ENCODE measurements around the gene THEM4.
"Not testable (repeated sequence)": the region's sequence is repeated elsewhere in the genome, so short reads cannot be mapped to it uniquely, and the experiment has no call there.

THEM4 gene

GRCh38 chr1:151934048-151934493 lies 24.8 kb upstream of the THEM4 start:
- DNase-seq (ENCODE audit: low read depth) = no peak

GRCh38 chr1:151924691-151925587 lies 15.6 kb upstream of the THEM4 start:
- no peak for DNase-seq (ENCODE audit: low read depth)

- DNase-seq (ENCODE audit: low read depth) = no peak
These were observed 14.1 kb upstream of the THEM4 start for GRCh38 chr1:151923422-151923821.

GRCh38 chr1:151920149-151920548 lies 10.8 kb upstream of the THEM4 start:
- DNase-seq (ENCODE audit: low read depth) = no peak

- no peak for DNase-seq (ENCODE audit: low read depth)
These were observed 9.7 kb upstream of the THEM4 start for GRCh38 chr1:151918819-151919610.

GRCh38 chr1:151918156-151918555 lies 8.8 kb upstream of the THEM4 start:
- no peak for DNase-seq (ENCODE audit: low read depth)

- DNase-seq (ENCODE audit: low read depth) = no peak
These were observed 7.5 kb upstream of the THEM4 start for GRCh38 chr1:151916726-151917370.

- no peak for DNase-seq (ENCODE audit: low read depth)
These were observed 5.9 kb upstream of the THEM4 start for GRCh38 chr1:151915061-151915686.

- DNase-seq (ENCODE audit: low read depth) = no peak
These were observed 4.8 kb upstream of the THEM4 start for GRCh38 chr1:151914076-151914475.

GRCh38 chr1:151912973-151913372 lies 3.7 kb upstream of the THEM4 start:
- DNase-seq (ENCODE audit: low read depth) = no peak

- no peak for DNase-seq (ENCODE audit: low read depth)
These were observed 1.1 kb downstream of the THEM4 start for GRCh38 chr1:151908228-151908691.

GRCh38 chr1:151907363-151908139 lies 1.8 kb downstream of the THEM4 start:
- no peak for DNase-seq (ENCODE audit: low read depth)

GRCh38 chr1:151906324-151906645 lies 3.0 kb downstream of the THEM4 start:
- DNase-seq (ENCODE audit: low read depth) = not testable (repeated sequence)

GRCh38 chr1:151905443-151906323 lies 3.6 kb downstream of the THEM4 start:
- not testable (repeated sequence) for DNase-seq (ENCODE audit: low read depth)

- peak; percentile 36 for DNase-seq (ENCODE audit: low read depth)
These were observed 4.3 kb downstream of the THEM4 start for GRCh38 chr1:151905070-151905442.

GRCh38 chr1:151902858-151903257 lies 6.5 kb downstream of the THEM4 start:
- no peak for DNase-seq (ENCODE audit: low read depth)

- DNase-seq (ENCODE audit: low read depth) = not testable (repeated sequence)
These were observed 8.5 kb downstream of the THEM4 start for GRCh38 chr1:151900804-151901203.

- no peak for DNase-seq (ENCODE audit: low read depth)
These were observed 10.8 kb downstream of the THEM4 start for GRCh38 chr1:151898519-151898991.

- DNase-seq (ENCODE audit: low read depth) = no peak
These were observed 11.3 kb downstream of the THEM4 start for GRCh38 chr1:151897991-151898431.
